ENCODE measurements around the gene LRSAM1.

DNA sequence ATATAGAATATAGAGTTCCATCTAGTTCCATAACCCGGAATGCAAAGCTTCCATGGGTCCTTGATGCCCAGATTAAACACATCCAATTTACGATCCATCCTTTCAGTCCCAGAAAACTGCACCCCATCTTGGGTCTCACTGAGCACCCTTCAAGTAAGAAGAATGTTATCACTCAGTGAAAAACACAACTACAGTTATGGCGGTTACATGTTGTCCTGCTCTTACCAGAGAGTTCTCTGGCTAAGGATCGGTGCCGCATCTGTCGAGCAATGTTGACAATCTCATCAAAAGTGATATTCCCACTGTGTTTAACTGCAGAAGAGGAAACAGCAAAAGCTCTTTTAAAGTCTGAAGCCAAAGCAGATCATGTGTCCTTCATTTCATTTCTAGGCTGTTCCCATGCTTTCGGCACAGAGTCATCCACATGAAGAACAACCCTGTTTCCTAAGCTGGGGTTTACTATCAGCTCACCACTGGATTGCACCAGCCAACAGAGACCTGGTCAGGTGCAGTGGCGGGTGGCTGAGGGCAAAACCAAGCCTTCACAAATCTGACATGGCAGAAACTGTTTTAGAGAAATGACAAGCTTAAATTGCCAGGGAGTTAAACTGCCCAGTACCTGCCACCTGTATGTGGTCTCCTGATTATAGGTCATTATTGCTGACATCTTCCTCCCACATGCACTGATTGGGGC lies 3.1 kb upstream of the LRSAM1 start:
- TF ChIP-seq, protein P1, sequence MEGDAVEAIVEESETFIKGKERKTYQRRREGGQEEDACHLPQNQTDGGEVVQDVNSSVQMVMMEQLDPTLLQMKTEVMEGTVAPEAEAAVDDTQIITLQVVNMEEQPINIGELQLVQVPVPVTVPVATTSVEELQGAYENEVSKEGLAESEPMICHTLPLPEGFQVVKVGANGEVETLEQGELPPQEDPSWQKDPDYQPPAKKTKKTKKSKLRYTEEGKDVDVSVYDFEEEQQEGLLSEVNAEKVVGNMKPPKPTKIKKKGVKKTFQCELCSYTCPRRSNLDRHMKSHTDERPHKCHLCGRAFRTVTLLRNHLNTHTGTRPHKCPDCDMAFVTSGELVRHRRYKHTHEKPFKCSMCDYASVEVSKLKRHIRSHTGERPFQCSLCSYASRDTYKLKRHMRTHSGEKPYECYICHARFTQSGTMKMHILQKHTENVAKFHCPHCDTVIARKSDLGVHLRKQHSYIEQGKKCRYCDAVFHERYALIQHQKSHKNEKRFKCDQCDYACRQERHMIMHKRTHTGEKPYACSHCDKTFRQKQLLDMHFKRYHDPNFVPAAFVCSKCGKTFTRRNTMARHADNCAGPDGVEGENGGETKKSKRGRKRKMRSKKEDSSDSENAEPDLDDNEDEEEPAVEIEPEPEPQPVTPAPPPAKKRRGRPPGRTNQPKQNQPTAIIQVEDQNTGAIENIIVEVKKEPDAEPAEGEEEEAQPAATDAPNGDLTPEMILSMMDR (IDR thresholded peaks at IDR 0.05): no peak
- TF ChIP-seq POLR2A (IDR thresholded peaks at IDR 0.05): no peak

All from thyroid gland (tissue), 4 donors.